PC-9 (cell line): Measurements from ENCODE around the gene C10orf143. TPM values are rescaled to one million over a fixed set of nuclear protein-coding genes. Genes with fewer than 3 reads are reported as not detected.

Experiments
- BruUV-seq: library from RNA; stranded (reverse); fragments of 400-500 nt; replicated peaks from 2 replicates; lab custom pipeline; 2021; lab: Mats Ljungman, UMichigan
- CTCF ChIA-PET: fragments of 300-600 bp; sonication (Branson Sonifier 250); formaldehyde crosslinking; loops from one replicate; lab custom pipeline; 2022; ENCODE audit warnings: antibody characterized with exemption; lab: Charles Lee
- POLR2A ChIA-PET: fragments of 300-600 bp; sonication (Branson Sonifier 250); formaldehyde crosslinking; loops from one replicate; lab custom pipeline; 2022; ENCODE audit warnings: antibody characterized with exemption; ENCODE audit not compliant: unreplicated experiment; lab: Charles Lee
- DNase-seq, 2 experiments: peaks; one replicate each; pipeline versions ENCODE4 v3.0.0 to v3.0.0-alpha.2; 2015 to 2022; ENCODE audit warnings: mixed read lengths in 1 of 2
- H2AFZ ChIP-seq: fragments of 200-600 bp; sonication (generic); 2 replicates; pipeline ENCODE4 v1.8.1; 2017; ENCODE audit warnings: antibody characterized with exemption
- H3F3A ChIP-seq: fragments of 200-600 bp; sonication (generic); 2 replicates; pipeline ENCODE4 v1.8.1; 2017; ENCODE audit warnings: antibody characterized with exemption, mild to moderate bottlenecking, low read depth; ENCODE audit not compliant: insufficient read depth
- H3K27ac ChIP-seq: fragments of 200-600 bp; sonication (generic); 2 replicates; pipeline ENCODE4 v1.6.1; 2016; ENCODE audit warnings: mixed run types
- H3K27me3 ChIP-seq: fragments of 200-600 bp; sonication (generic); 2 replicates; pipeline ENCODE4 v1.6.1; 2016; ENCODE audit warnings: low read depth, mixed run types; ENCODE audit not compliant: insufficient read depth
- H3K36me3 ChIP-seq: fragments of 200-600 bp; sonication (generic); 2 replicates; pipeline ENCODE4 v1.6.1; 2016; ENCODE audit warnings: low read depth, mixed run types
- H3K4me1 ChIP-seq: fragments of 200-600 bp; sonication (generic); replicated peaks from 2 replicates; pipeline ENCODE4 v1.6.1; 2016; ENCODE audit warnings: mixed run types; ENCODE audit not compliant: insufficient read depth
- H3K4me2 ChIP-seq: fragments of 200-600 bp; sonication (generic); 2 replicates; pipeline ENCODE4 v1.6.1; 2017; ENCODE audit warnings: mixed run types
- H3K4me3 ChIP-seq: fragments of 200-600 bp; sonication (generic); 2 replicates; pipeline ENCODE4 v1.6.1; 2016; ENCODE audit warnings: mixed run types
- H3K79me2 ChIP-seq: fragments of 200-600 bp; sonication (generic); 2 replicates; pipeline ENCODE4 v1.6.1; 2017; ENCODE audit warnings: low read depth, mixed run types
- H3K9me2 ChIP-seq: fragments of 200-600 bp; sonication (generic); 2 replicates; pipeline ENCODE4 v1.8.1; 2017; ENCODE audit warnings: mild to moderate bottlenecking; ENCODE audit not compliant: insufficient read depth
- H3K9me3 ChIP-seq: fragments of 200-600 bp; sonication (generic); 2 replicates; pipeline ENCODE4 v1.8.1; 2016; ENCODE audit warnings: low read depth; ENCODE audit not compliant: insufficient read depth
- H4K20me1 ChIP-seq: fragments of 200-600 bp; sonication (generic); 2 replicates; pipeline ENCODE4 v1.8.1; 2017; ENCODE audit not compliant: insufficient read depth
- EZH2 ChIP-seq: fragments of 200-600 bp; sonication (generic); IDR thresholded peaks from 2 replicates; pipeline ENCODE4 v1.8.0; 2017; ENCODE audit warnings: antibody characterized with exemption, low read depth
- intact Hi-C: fragments of 100-400 bp; cut with micrococcal nuclease; formaldehyde crosslinking; loops from one replicate; pipeline ENCODE4 v1.10.0; 2022; ENCODE audit not compliant: unreplicated experiment
- total RNA-seq: library from RNA; stranded (reverse); gene quantifications from 2 replicates; pipeline ENCODE4 v1.2.3, GENCODE V29; 2021
- TF ChIP-seq, protein P1 (sequence below): fragments of 200-600 bp; sonication (generic); conservative IDR thresholded peaks from 2 replicates; pipeline ENCODE4 v1.6.1; 2017; ENCODE audit warnings: mixed run types, antibody characterized with exemption, mild to moderate bottlenecking, moderate library complexity

Gene C10orf143
- total RNA-seq, 1 experiment from 2014 or later: 2.8 TPM

DNA sequence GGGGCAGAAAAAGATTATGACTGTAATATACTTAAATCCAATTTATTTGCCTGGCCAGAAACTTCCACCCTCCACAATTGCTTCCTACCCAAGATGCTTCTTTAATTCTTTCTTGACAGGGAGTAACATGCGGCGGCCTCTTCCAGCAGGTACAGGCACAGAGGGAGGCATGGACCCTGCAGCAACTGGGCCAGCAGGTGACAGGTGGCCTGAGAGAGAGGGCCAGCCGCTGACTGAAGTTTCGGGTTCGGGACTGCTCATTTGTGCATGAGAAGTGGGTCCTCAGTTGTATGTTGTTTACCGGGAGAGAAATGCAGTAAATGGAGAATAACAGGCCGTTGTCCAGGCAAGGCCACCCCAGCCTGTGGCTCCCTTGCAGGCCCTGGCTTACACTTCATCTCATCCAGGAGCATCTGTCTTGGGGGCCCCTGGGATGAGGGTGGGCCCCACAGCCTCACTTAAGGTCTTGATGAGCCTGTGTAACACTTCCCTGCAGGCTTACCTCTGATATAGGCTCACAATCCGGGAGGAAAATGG is 72.5 kb downstream of the C10orf143 start:
- no peak overlapping the region for H2AFZ ChIP-seq
- 0 out of 2 replicates have a peak, but pooled peaks cover 5% of the 10 kb centered on the region for H3K27me3 ChIP-seq
- DNase-seq: no peak
- H3K9me2 ChIP-seq: no peaks in the 10 kb centered on the region
- H4K20me1 ChIP-seq: no peaks in the 10 kb centered on the region
- H3K9me3 ChIP-seq: no peaks in the 10 kb centered on the region
- H3K27ac ChIP-seq: no peak overlapping the region
- no peak overlapping the region for H3K4me2 ChIP-seq
- H3K36me3 ChIP-seq: no peaks in the 10 kb centered on the region
- TF ChIP-seq, protein P1, sequence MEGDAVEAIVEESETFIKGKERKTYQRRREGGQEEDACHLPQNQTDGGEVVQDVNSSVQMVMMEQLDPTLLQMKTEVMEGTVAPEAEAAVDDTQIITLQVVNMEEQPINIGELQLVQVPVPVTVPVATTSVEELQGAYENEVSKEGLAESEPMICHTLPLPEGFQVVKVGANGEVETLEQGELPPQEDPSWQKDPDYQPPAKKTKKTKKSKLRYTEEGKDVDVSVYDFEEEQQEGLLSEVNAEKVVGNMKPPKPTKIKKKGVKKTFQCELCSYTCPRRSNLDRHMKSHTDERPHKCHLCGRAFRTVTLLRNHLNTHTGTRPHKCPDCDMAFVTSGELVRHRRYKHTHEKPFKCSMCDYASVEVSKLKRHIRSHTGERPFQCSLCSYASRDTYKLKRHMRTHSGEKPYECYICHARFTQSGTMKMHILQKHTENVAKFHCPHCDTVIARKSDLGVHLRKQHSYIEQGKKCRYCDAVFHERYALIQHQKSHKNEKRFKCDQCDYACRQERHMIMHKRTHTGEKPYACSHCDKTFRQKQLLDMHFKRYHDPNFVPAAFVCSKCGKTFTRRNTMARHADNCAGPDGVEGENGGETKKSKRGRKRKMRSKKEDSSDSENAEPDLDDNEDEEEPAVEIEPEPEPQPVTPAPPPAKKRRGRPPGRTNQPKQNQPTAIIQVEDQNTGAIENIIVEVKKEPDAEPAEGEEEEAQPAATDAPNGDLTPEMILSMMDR: no peak
- TF ChIP-seq EZH2: no peak
- POLR2A ChIA-PET: no interaction called here
- intact Hi-C loops: no loop called here
- H3K79me2 ChIP-seq: no peaks in the 10 kb centered on the region
- H3F3A ChIP-seq: no peaks in the 10 kb centered on the region
- H3K4me1 ChIP-seq: no peaks in the 10 kb centered on the region
- no peak overlapping the region for H3K4me3 ChIP-seq
- BruUV-seq: no TSS peak
- CTCF ChIA-PET: no interaction called here

DNA sequence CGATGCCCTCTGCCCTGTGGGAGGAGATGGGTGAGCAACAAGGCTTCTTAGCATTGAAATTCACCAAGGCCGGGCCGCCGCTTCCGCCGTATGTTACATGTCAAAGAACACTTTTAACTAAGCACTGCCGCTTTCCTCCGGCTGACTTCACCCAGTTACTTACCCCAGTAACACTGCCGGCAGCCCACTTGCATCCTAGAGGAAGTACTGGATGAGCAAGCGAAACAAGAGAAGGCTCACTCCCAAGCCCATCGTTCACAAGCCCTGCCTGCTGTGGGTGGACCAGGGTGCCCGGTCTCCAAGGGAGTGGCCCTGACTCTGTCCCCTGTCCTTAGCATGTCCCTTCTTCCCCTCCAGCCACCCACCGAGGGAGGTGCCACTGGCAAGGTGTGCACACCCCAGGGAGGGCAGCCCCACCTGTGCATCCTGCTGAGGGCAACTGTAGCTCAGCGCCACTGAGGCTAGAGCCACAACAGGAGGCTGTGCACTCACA is 73.4 kb downstream of the C10orf143 start:
- no peaks in the 10 kb centered on the region for H3F3A ChIP-seq
- H4K20me1 ChIP-seq: no peaks in the 10 kb centered on the region
- H3K36me3 ChIP-seq: no peaks in the 10 kb centered on the region
- H3K27me3 ChIP-seq: 0 out of 2 replicates have a peak, but pooled peaks cover 5% of the 10 kb centered on the region
- no peak overlapping the region for H3K4me3 ChIP-seq
- CTCF ChIA-PET: no interaction called here
- H3K9me2 ChIP-seq: no peaks in the 10 kb centered on the region
- POLR2A ChIA-PET: no interaction called here
- H3K4me1 ChIP-seq: no peaks in the 10 kb centered on the region
- no peak for TF ChIP-seq EZH2
- TF ChIP-seq, protein P1: no peak
- no peaks in the 10 kb centered on the region for H3K9me3 ChIP-seq
- H3K27ac ChIP-seq: no peak overlapping the region
- DNase-seq: no peak
- no TSS peak for BruUV-seq
- H3K4me2 ChIP-seq: no peak overlapping the region
- intact Hi-C loops: no loop called here
- H3K79me2 ChIP-seq: no peaks in the 10 kb centered on the region
- H2AFZ ChIP-seq: no peak overlapping the region

DNA sequence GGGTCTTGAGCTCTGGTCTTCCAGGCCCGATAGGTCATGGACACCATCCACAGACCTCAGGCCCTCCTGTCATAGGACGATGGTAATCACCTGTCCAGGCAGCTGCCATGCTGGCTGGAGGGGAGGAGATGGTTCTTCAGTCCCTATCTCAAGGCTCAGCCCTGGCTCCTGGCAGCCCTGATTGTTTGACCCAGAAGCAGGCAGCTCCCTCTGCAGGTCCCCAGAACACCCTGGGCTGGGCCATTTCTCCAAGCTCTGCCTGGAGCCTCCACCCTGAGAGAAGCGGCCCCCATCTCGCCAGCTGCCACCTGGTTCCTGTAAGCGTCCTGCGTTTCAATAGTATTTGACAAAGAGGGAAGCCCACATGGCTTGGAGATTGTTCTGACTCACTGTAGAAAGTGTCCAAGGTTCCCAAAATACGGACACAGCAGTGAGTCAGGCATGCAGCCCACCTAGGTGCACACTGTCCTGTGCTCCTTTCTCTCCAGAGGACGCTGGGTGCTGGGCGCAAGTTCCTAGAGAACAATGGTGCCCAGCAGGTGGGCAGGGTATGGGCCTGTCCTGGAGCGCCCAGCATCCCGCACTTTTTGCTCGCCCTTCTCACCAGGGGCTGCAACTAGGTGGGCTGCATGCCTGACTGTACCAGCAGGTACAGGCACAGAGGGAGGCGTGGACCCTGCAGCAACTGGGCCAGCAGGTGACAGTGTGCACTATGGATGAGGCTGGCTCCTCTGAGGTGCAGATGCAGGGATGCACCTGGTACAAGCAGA is 74.1 kb downstream of the C10orf143 start:
- intact Hi-C loops: no loop called here
- TF ChIP-seq, protein P1: no peak
- no peak for TF ChIP-seq EZH2

More for the DNA sequence above, 74.1 kb downstream of the C10orf143 start:
- H2AFZ ChIP-seq: no peak overlapping the region
- no peak overlapping the region for H3K27ac ChIP-seq
- H3K9me3 ChIP-seq: no peaks in the 10 kb centered on the region
- ChIA-PET POLR2A (no interaction called here), CTCF (no interaction called here)
- no peaks in the 10 kb centered on the region for H3K36me3 ChIP-seq
- DNase-seq: no peak
- no peaks in the 10 kb centered on the region for H3F3A ChIP-seq
- no peak overlapping the region for H3K4me2 ChIP-seq
- H3K4me1 ChIP-seq: no peaks in the 10 kb centered on the region
- no peak overlapping the region for H3K4me3 ChIP-seq
- no peaks in the 10 kb centered on the region for H4K20me1 ChIP-seq
- no TSS peak for BruUV-seq
- 0 out of 2 replicates have a peak, but pooled peaks cover 5% of the 10 kb centered on the region for H3K27me3 ChIP-seq
- no peaks in the 10 kb centered on the region for H3K79me2 ChIP-seq
- H3K9me2 ChIP-seq: no peaks in the 10 kb centered on the region
